Trophoblast cell (in vitro differentiated cells and primary cell): ENCODE results near the gene TRNP1.

Source experiments
- DNase-seq, 2 donors: peaks; one replicate each; pipeline ENCODE4 v3.0.0-alpha.2; 2016
- H2AFZ ChIP-seq: 2 replicates; pipeline ENCODE4 v1.6.1; 2013; ENCODE audit warnings: low read length, moderate library complexity, mild to moderate bottlenecking; ENCODE audit not compliant: insufficient read depth, poor library complexity
- H2AK5ac ChIP-seq: 2 replicates; pipeline ENCODE4 v1.6.1; 2013; ENCODE audit warnings: mild to moderate bottlenecking, low read length
- H2BK120ac ChIP-seq: 2 replicates; pipeline ENCODE4 v1.6.1; 2013; ENCODE audit warnings: low read length, mild to moderate bottlenecking, moderate library complexity; ENCODE audit not compliant: insufficient read depth, poor library complexity
- H2BK12ac ChIP-seq: 2 replicates; pipeline ENCODE4 v1.6.1; 2013; ENCODE audit warnings: mild to moderate bottlenecking, low read length, moderate library complexity
- H2BK5ac ChIP-seq: 2 replicates; pipeline ENCODE4 v1.6.1; 2013; ENCODE audit warnings: low read length, low read depth, moderate library complexity, mild to moderate bottlenecking; ENCODE audit not compliant: poor library complexity
- H3K14ac ChIP-seq: 2 replicates; pipeline ENCODE4 v1.6.1; 2013; ENCODE audit warnings: mild to moderate bottlenecking, low read length
- H3K18ac ChIP-seq: 2 replicates; pipeline ENCODE4 v1.6.1; 2013; ENCODE audit warnings: mild to moderate bottlenecking, low read length
- H3K23ac ChIP-seq: 2 replicates; pipeline ENCODE4 v1.6.1; 2013; ENCODE audit warnings: low read length
- H3K27ac ChIP-seq: 2 replicates; pipeline ENCODE4 v1.5.1; 2013; ENCODE audit warnings: low read depth, mild to moderate bottlenecking, inconsistent platforms, low read length, moderate library complexity
- H3K27me3 ChIP-seq: 2 replicates; pipeline ENCODE4 v1.6.1; 2013; ENCODE audit warnings: inconsistent platforms, mild to moderate bottlenecking, low read length, moderate library complexity; ENCODE audit not compliant: insufficient read depth
- H3K36me3 ChIP-seq, 2 experiments: 1 replicate in 1 of 2; 2 replicates in 1 of 2; pipeline ENCODE4 v1.6.1; 2013; ENCODE audit warnings: low read length in 2 of 2, mild to moderate bottlenecking in 2 of 2, moderate library complexity in 1 of 2; ENCODE audit not compliant: insufficient read depth in 2 of 2, control insufficient read depth in 1 of 2
- H3K4ac ChIP-seq: 2 replicates; pipeline ENCODE4 v1.6.1; 2013; ENCODE audit warnings: low read depth, mild to moderate bottlenecking, low read length, moderate library complexity
- H3K4me1 ChIP-seq, 2 experiments: 1 replicate in 1 of 2; 2 replicates in 1 of 2; pipeline ENCODE4 v1.6.1; 2013; ENCODE audit warnings: low read length in 2 of 2, mild to moderate bottlenecking in 2 of 2, moderate library complexity in 1 of 2; ENCODE audit not compliant: insufficient read depth in 2 of 2, control insufficient read depth in 1 of 2
- H3K4me2 ChIP-seq: 2 replicates; pipeline ENCODE4 v1.6.1; 2013; ENCODE audit warnings: inconsistent platforms, mild to moderate bottlenecking, low read length, moderate library complexity
- H3K4me3 ChIP-seq: 2 replicates; pipeline ENCODE4 v1.5.1; 2013; ENCODE audit warnings: mild to moderate bottlenecking, low read depth, low read length, inconsistent platforms
- H3K79me1 ChIP-seq: one replicate; pipeline ENCODE4 v1.6.1; 2013; ENCODE audit warnings: low read length
- H3K79me2 ChIP-seq: 2 replicates; pipeline ENCODE4 v1.6.1; 2013; ENCODE audit warnings: low read length, mild to moderate bottlenecking; ENCODE audit not compliant: control insufficient read depth, insufficient read depth, poor library complexity
- H3K9ac ChIP-seq: 2 replicates; pipeline ENCODE4 v1.6.1; 2013; ENCODE audit warnings: mild to moderate bottlenecking, low read length
- H3K9me3 ChIP-seq: 2 replicates; pipeline ENCODE4 v1.6.1; 2013; ENCODE audit warnings: low read depth, mild to moderate bottlenecking, control low read depth, inconsistent platforms, low read length; ENCODE audit not compliant: insufficient read depth
- H4K12ac ChIP-seq: 2 replicates; pipeline ENCODE4 v1.6.1; 2013; ENCODE audit warnings: low read depth, mild to moderate bottlenecking, low read length, moderate library complexity
- H4K8ac ChIP-seq: 2 replicates; pipeline ENCODE4 v1.6.1; 2013; ENCODE audit warnings: low read depth, mild to moderate bottlenecking, low read length, moderate library complexity
- H4K91ac ChIP-seq: one replicate; pipeline ENCODE4 v1.6.1; 2013; ENCODE audit warnings: low read depth, mild to moderate bottlenecking, low read length, moderate library complexity
- WGBS: extraction: QIAGEN DNeasy Blood & Tissue Kit; methylation state at CpG from one replicate; pipeline ENCODE4 v1.1.7; 2013; ENCODE audit warnings: missing lambda C conversion rate; ENCODE audit not compliant: insufficient read length, insufficient coverage; ENCODE audit errors: extremely low coverage; 5-methylcytosine and 5-hydroxymethylcytosine counted together

Gene TRNP1

GRCh38 chr1:26994787-26995517, 1.5 kb downstream of the TRNP1 start:
- H3K36me3 ChIP-seq, result no peaks in the 10 kb centered on the region
- no peak overlapping the region for H2BK5ac ChIP-seq
- H3K27ac ChIP-seq, result no peak overlapping the region
- H4K12ac ChIP-seq, result no peak overlapping the region
- H2BK120ac ChIP-seq, result no peak overlapping the region
- H4K91ac ChIP-seq, result no peak overlapping the region
- H3K9me3 ChIP-seq, result no peaks in the 10 kb centered on the region
- H2BK12ac ChIP-seq, result no peak overlapping the region
- H3K4me3 ChIP-seq, result peak overlapping the region; percentile 76
- H3K14ac ChIP-seq, result no peak overlapping the region
- H3K4ac ChIP-seq, result no peak overlapping the region
- peaks cover 4% of the 10 kb centered on the region for H3K27me3 ChIP-seq
- no peak overlapping the region for H2AK5ac ChIP-seq
- no CpG with 5 or more reads among the region's 15 CpGs for WGBS
- H4K8ac ChIP-seq, result no peak overlapping the region
- peaks cover 3% of the 10 kb centered on the region for H3K79me2 ChIP-seq
- no peak overlapping the region for H2AFZ ChIP-seq
- peak overlapping the region; percentile 95 for H3K4me2 ChIP-seq
- peaks cover 13% of the 10 kb centered on the region for H3K79me1 ChIP-seq
- H3K18ac ChIP-seq, result no peak overlapping the region
- H3K4me1 ChIP-seq, result peaks cover 18 to 25% of the 10 kb centered on the region in 2 experiments
- H3K9ac ChIP-seq, result no peak overlapping the region
- no peak overlapping the region for H3K23ac ChIP-seq
- DNase-seq, result no peak

- H3K23ac ChIP-seq, result no peak overlapping the region
- H4K8ac ChIP-seq, result no peak overlapping the region
- no peak overlapping the region for H4K12ac ChIP-seq
- no peak overlapping the region for H3K4me2 ChIP-seq
- no peak overlapping the region for H3K4ac ChIP-seq
- H3K9ac ChIP-seq, result no peak overlapping the region
- H2AFZ ChIP-seq, result no peak overlapping the region
- H3K4me3 ChIP-seq, result no peak overlapping the region
- no CpG with 5 or more reads among the region's 1 CpG for WGBS
- no peaks in the 10 kb centered on the region for H3K36me3 ChIP-seq
- H3K18ac ChIP-seq, result no peak overlapping the region
- no peak overlapping the region for H3K27ac ChIP-seq
- H2BK120ac ChIP-seq, result no peak overlapping the region
- H2BK12ac ChIP-seq, result no peak overlapping the region
- no peak overlapping the region for H2AK5ac ChIP-seq
- no peak overlapping the region for H4K91ac ChIP-seq
- H3K9me3 ChIP-seq, result no peaks in the 10 kb centered on the region
- H3K27me3 ChIP-seq, result peaks cover 4% of the 10 kb centered on the region
- peaks cover 13% of the 10 kb centered on the region for H3K79me1 ChIP-seq
- no peak overlapping the region for H3K14ac ChIP-seq
- H3K79me2 ChIP-seq, result peaks cover 3% of the 10 kb centered on the region
- DNase-seq, result no peak
- no peak overlapping the region for H2BK5ac ChIP-seq
- H3K4me1 ChIP-seq, result peaks cover 18 to 28% of the 10 kb centered on the region in 2 experiments
These were observed 2.5 kb downstream of the TRNP1 start for GRCh38 chr1:26996024-26996423.

- Histone ChIP-seq H3K4ac (no peak overlapping the region), H3K9ac (no peak overlapping the region), H3K27me3 (peaks cover 4% of the 10 kb centered on the region), H4K12ac (no peak overlapping the region), H3K36me3 (no peaks in the 10 kb centered on the region), H3K14ac (no peak overlapping the region), H3K9me3 (no peaks in the 10 kb centered on the region), H2BK120ac (no peak overlapping the region), H3K79me1 (peaks cover 13% of the 10 kb centered on the region), H2BK5ac (no peak overlapping the region), H2AFZ (no peak overlapping the region), H4K91ac (no peak overlapping the region), H3K79me2 (peaks cover 3% of the 10 kb centered on the region), H3K4me1 (peaks cover 21 to 31% of the 10 kb centered on the region in 2 experiments), H2BK12ac (no peak overlapping the region), H3K27ac (no peak overlapping the region), H3K18ac (no peak overlapping the region), H3K23ac (no peak overlapping the region), H4K8ac (no peak overlapping the region), H3K4me2 (no peak overlapping the region), H3K4me3 (no peak overlapping the region), H2AK5ac (no peak overlapping the region)
- WGBS, result no CpG with 5 or more reads among the region's 4 CpGs
- DNase-seq, result no peak
These were observed 3.2 kb downstream of the TRNP1 start for GRCh38 chr1:26996665-26997064.

- peak overlapping the region; percentile 4 for H2BK120ac ChIP-seq
- H3K4me3 ChIP-seq, result no peak overlapping the region
- peaks cover 25 to 32% of the 10 kb centered on the region in 2 experiments for H3K4me1 ChIP-seq
- H3K27me3 ChIP-seq, result peaks cover 4% of the 10 kb centered on the region
- peaks cover 14% of the 10 kb centered on the region for H3K79me1 ChIP-seq
- H3K23ac ChIP-seq, result no peak overlapping the region
- peak overlapping the region; percentile 52 for H4K91ac ChIP-seq
- peak overlapping the region; percentile 14 for H3K14ac ChIP-seq
- H3K4me2 ChIP-seq, result no peak overlapping the region
- H2BK12ac ChIP-seq, result peak overlapping the region; percentile 53
- no peak overlapping the region for H3K9ac ChIP-seq
- no CpG with 5 or more reads among the region's 11 CpGs for WGBS
- no peak for DNase-seq
- H3K9me3 ChIP-seq, result no peaks in the 10 kb centered on the region
- no peak overlapping the region for H4K12ac ChIP-seq
- H2AK5ac ChIP-seq, result peak overlapping the region; percentile 51
- peaks cover 3% of the 10 kb centered on the region for H3K79me2 ChIP-seq
- no peak overlapping the region for H4K8ac ChIP-seq
- H2BK5ac ChIP-seq, result peak overlapping the region; percentile 3
- peak overlapping the region; percentile 32 for H3K27ac ChIP-seq
- H3K4ac ChIP-seq, result no peak overlapping the region
- peaks cover 0 to 1% of the 10 kb centered on the region in 2 experiments for H3K36me3 ChIP-seq
- no peak overlapping the region for H3K18ac ChIP-seq
- no peak overlapping the region for H2AFZ ChIP-seq
These were observed 5.2 kb downstream of the TRNP1 start for GRCh38 chr1:26998429-26999300.
